HG02642 (cell line): ENCODE measurements around the gene PAQR4.

Source experiments
- ATAC-seq: cut with Tn5 transposase; IDR thresholded peaks from one replicate; pipeline ENCODE4 v1.9.1; 2021; ENCODE audit warnings: mild to moderate bottlenecking; ENCODE audit not compliant: unreplicated experiment, poor library complexity

Gene PAQR4

GRCh38 chr16:2963723-2964474, 5.2 kb upstream of the PAQR4 start, which contains the start of gene KREMEN2:
Gene KREMEN2 (plus strand): TSS chr16:2964275. CDS start chr16:2964521, 246 bp downstream.
- no peak for ATAC-seq

- ATAC-seq = no peak
Observed at GRCh38 chr16:2964475-2965336, 4.4 kb upstream of the PAQR4 start.

- ATAC-seq = no peak
Observed at GRCh38 chr16:2966043-2966807, 2.9 kb upstream of the PAQR4 start.

- no peak for ATAC-seq
Observed at GRCh38 chr16:2966808-2967191, 2.3 kb upstream of the PAQR4 start.

- no peak for ATAC-seq
Observed at GRCh38 chr16:2967211-2967631, 1.9 kb upstream of the PAQR4 start.

- no peak for ATAC-seq
Observed at GRCh38 chr16:2967721-2968161, 1.4 kb upstream of the PAQR4 start.

- no peak for ATAC-seq
Observed at GRCh38 chr16:2968368-2968737, 795 bp upstream of the PAQR4 start.

- ATAC-seq = peak; percentile 29
Observed at GRCh38 chr16:2969545-2970521, 685 bp downstream of the PAQR4 start.

- no peak for ATAC-seq
Observed at GRCh38 chr16:2970563-2970962, 1.4 kb downstream of the PAQR4 start.

- ATAC-seq = no peak
Observed at GRCh38 chr16:2971134-2971984, 2.2 kb downstream of the PAQR4 start.

GRCh38 chr16:2971985-2972784, 3.0 kb downstream of the PAQR4 start:
- ATAC-seq = no peak

GRCh38 chr16:2973093-2973492, 3.9 kb downstream of the PAQR4 start:
- no peak for ATAC-seq

- ATAC-seq = no peak
Observed at GRCh38 chr16:2973605-2974318, 4.6 kb downstream of the PAQR4 start.

GRCh38 chr16:2974319-2975056, 5.3 kb downstream of the PAQR4 start:
- no peak for ATAC-seq

GRCh38 chr16:2975161-2975795, 6.1 kb downstream of the PAQR4 start:
- no peak for ATAC-seq

GRCh38 chr16:2976201-2976600, 7.1 kb downstream of the PAQR4 start:
- no peak for ATAC-seq
